Stimulated activated naive CD8-positive, alpha-beta T cell treated with anti-CD3 and anti-CD28 coated beads, Interleukin-15, Interleukin-2, amounts not matched to agents 100 U/mL and 50 U/mL, for 24 hours (primary cell): ENCODE measurements around the gene PROM2.
"Not testable (repeated sequence)": the region's sequence is repeated elsewhere in the genome, so short reads cannot be mapped to it uniquely, and the experiment has no call there.

Experiments
- ATAC-seq: fragments of 150-1000 bp; cut with Tn5 transposase; one replicate; pipeline ENCODE4 v1.10.0; 2021
- DNase-seq: peaks from one replicate; pipeline ENCODE4 v3.0.0; 2021

PROM2 gene

DNA sequence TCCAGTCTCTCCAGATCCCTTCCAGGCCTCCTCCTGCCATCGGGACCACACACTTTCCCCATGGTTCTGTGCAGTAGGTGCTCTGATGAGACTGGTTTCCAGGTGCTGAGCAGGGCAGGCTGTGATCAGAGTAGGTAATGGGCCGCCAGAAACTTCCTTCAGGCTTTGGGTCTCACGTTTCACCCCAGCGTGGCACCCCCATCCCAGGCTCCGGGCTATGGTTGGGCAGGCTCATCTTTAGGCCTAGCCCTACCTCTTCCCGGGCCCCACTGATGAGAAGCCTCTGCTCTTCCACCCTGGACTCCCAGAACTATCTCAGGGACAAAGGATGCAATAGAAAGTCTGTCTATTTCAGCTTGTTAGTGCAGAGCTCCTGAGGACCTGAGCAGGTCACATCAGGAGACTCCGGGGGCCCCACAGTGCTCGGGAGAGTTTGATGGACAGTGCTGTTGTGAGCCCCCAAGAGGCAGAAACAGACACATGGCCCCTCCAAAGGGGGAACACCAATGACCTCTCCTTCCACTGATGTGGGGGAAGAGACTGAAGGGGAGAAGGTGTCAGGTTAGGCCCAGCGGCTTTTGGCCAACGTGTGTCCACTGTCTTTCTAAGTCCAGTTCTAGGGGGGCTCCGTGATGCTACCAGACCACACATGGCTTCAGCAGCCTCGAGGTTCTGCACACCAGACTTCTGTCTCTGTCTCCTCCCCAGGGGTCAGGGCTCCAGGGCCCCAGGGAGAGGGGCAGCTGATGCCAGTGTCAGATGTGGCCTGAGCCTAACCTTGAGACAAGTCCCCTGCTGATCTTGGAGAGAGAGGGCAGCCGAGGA, 5.8 kb upstream of the PROM2 start:
- no peak for ATAC-seq
- no peak for DNase-seq

- ATAC-seq (no peak), DNase-seq (no peak)
Measured at GRCh38 chr2:95269036-95269680, 5.1 kb upstream of the PROM2 start.

DNA sequence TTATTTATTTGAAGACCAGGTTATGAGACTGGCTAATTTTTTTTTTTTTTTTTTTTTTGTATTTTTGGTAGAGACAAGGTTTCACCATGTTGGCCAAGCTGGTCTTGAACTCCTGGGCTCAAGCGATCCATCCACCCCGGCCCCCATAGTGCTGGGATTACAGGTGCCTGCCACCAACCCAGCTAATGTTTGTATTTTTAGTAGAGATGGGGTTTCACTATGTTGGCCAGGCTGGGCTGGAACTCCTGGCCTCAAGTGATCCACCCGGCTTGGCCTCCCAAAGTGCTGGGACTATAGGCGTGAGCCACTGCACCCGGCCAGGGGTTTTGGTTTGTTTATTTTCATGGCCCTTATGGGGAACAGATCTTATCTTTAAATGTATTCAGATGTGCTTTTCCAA, 4.5 kb upstream of the PROM2 start:
- DNase-seq, ATAC-seq: not testable (repeated sequence)

- DNase-seq, result no peak
- ATAC-seq, result no peak
Measured at GRCh38 chr2:95270541-95271081, 3.6 kb upstream of the PROM2 start.

DNA sequence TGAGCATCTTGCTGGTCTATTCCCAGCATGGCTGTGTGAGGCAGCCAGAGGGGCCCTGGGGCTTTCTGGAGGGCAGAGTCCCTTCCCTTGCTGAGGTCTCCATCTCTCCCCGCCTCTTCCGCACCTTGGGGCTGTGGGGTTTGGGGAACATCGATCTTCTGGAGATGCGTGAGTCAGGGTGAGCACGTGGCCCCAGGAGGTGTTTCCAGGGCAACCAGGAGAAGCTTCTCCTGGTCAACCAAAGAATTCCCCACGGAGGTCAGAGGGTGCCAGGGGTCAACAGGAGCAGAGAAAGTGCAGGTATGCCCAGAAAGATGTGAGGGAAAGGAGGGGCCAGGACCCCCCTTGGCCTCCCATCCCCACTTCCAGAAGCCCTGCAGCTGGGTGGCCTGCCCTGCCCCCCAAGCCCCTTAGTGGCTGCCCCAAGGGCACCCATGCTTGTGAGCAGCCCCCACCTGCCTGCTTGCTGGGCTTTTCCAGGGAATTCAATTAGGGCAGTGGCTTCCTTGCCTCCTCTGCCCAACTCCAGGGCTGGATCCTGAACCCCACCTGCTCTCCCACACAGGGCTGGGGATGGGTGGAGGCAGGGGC, 2.8 kb upstream of the PROM2 start:
- ATAC-seq (no peak), DNase-seq (no peak)

DNA sequence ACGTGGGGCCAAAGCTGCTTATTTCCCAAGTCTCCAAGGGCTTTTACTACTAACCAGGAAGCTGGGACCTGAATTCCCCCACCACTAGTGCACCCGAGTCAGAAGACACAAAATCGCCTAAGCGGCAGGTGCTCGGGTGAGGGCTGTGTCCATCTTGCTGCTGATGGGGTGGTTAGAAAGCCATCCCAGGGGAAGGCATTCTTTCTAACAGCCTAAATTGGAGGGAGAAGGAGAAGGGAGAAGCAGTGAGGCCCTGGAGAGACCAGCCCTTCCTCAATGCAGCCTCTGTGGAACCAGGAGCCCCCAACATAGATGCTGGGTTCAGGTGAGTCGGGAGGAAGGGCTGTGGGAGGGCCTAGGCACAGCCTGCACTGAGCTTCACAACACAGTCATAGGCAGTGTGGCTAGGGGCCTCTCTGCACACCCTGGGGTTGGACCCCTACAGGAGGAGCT, 1.9 kb upstream of the PROM2 start:
- DNase-seq (no peak), ATAC-seq (no peak)

DNA sequence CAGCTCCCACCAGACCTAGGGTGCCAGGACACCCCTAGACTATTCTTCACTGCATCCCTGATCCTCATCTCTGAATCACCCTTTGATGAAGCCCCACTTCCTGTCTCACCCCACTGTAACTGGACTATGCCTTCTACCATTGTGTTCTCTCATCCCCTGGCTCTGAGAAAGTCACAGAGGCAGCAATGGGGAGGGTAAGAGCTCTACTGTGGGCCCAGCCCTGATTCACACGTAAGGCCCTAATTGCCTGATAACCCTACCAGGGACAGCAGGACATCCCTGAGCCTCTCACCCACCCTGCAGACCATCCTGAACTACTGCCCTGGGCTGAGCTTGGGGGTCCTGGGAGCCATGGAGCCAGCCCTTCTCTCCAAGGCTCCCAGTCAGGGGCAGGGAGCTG, 1.5 kb upstream of the PROM2 start:
- DNase-seq, result no peak

GRCh38 chr2:95273566-95274290, 521 bp upstream of the PROM2 start:
- DNase-seq (no peak), ATAC-seq (no peak)

More for the DNA sequence above, 1.5 kb upstream of the PROM2 start:
- ATAC-seq, result no peak

- DNase-seq, result no peak
- no peak for ATAC-seq
Measured at GRCh38 chr2:95275151-95275515, 884 bp downstream of the PROM2 start.

- DNase-seq (no peak), ATAC-seq (no peak)
Measured at GRCh38 chr2:95275601-95276243, 1.5 kb downstream of the PROM2 start.

- no peak for ATAC-seq
Measured at GRCh38 chr2:95276244-95276887, 2.1 kb downstream of the PROM2 start.

DNA sequence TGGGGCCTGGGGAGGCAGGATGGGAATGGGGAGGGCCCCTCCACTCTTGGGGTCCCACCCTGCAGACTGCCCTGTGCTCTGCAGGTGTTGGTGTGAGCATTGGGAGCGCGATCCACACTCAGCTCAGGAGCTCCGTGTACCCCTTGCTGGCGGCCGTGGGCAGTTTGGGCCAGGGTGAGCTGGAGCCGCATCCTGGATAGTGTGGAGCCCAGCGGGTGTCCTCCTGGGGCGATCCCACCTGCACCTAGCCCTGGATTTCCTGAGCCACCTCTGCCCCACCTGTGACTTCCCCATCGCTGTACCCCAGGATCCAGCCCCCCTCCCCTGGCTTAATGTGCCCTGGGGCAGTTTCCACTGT, 2.6 kb downstream of the PROM2 start:
- DNase-seq (no peak), ATAC-seq (no peak)

More at GRCh38 chr2:95276244-95276887, 2.1 kb downstream of the PROM2 start:
- DNase-seq, result no peak

GRCh38 chr2:95277246-95277906, 3.1 kb downstream of the PROM2 start:
- no peak for ATAC-seq
- no peak for DNase-seq

DNA sequence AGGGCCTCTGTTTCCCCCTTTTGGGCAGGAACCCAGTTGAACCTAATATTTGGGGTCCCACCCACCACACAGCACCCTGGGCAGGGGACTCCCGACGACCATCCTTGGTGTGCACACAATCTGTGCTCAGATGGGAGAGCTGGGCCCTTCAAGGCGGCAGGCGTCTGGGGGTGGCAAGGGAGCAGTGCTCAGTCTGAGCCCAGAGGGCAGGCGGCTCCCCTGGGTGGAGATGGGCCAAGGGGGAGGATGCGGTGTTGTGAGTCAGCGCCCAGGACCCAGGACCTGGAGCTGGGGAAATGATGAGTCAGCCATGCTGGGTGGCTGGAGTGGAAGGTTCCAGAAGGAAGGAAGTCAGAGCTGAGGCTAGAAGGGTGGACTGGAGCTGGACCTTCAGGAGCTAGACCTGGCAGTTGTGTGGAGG, 3.8 kb downstream of the PROM2 start:
- ATAC-seq (no peak), DNase-seq (no peak)

- no peak for ATAC-seq
- no peak for DNase-seq
Measured at GRCh38 chr2:95278637-95279225, 4.5 kb downstream of the PROM2 start.

- ATAC-seq (no peak), DNase-seq (no peak)
Measured at GRCh38 chr2:95279435-95280035, 5.3 kb downstream of the PROM2 start.

DNA sequence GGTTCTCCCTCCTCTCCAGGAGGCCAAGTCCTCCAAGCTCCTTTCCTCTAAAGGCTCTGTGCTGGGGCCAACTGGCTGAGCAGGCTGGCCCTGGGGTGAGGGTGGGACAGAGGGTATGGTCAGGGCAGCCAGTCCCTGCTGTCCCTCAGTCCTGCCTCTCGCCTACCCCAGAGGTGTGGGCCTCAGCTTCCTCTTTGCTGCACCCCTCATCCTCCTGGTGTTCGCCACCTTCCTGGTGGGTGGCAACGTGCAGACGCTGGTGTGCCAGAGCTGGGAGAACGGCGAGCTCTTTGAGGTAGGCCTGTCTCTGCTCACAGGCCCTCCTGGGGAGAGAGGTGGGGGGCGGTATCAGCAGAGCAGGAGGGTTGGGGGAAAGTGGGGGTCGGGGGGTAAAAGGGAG, 6.8 kb downstream of the PROM2 start:
- DNase-seq, result no peak

DNA sequence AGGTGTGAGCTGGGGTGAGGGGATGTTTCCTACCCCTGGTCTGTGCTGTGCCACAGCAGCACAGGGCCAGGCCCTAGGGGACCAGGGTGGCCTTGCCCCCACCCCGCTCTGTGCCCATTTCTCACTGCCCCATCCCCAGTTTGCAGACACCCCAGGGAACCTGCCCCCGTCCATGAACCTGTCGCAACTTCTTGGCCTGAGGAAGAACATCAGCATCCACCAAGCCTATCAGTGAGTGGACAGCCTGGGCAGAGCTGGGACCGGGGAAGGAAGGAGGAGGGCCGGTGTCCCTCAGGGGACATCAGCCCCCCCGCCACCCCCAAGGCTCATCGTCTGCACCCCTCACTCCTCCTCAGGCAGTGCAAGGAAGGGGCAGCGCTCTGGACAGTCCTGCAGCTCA, 7.5 kb downstream of the PROM2 start:
- no peak for ATAC-seq
- no peak for DNase-seq

More for the DNA sequence above, 6.8 kb downstream of the PROM2 start:
- no peak for ATAC-seq

GRCh38 chr2:95282458-95282857, 8.2 kb downstream of the PROM2 start:
- no peak for ATAC-seq
- no peak for DNase-seq

GRCh38 chr2:95283562-95283961, 9.3 kb downstream of the PROM2 start:
- no peak for DNase-seq

More at GRCh38 chr2:95283562-95283961, 9.3 kb downstream of the PROM2 start:
- ATAC-seq, result no peak
